H1 (cell line): ENCODE measurements around the gene RPTOR. TPM values are rescaled to one million over a fixed set of nuclear protein-coding genes. Genes with fewer than 3 reads are reported as not detected.
A peak's percentile ranks its signal among the peaks of the same experiment; 100 is the strongest.

Source experiments
- CTCF ChIA-PET: fragments of 300-600 bp; sonication (Branson Sonifier 250); formaldehyde crosslinking; loops from one replicate; lab custom pipeline; 2021; ENCODE audit not compliant: partially characterized antibody; lab: Charles Lee
- POLR2A ChIA-PET: fragments of 300-600 bp; sonication (Branson Sonifier 250); formaldehyde crosslinking; loops from one replicate; lab custom pipeline; 2021; ENCODE audit warnings: inconsistent platforms; ENCODE audit not compliant: partially characterized antibody; lab: Charles Lee
- DNase-seq, 2 experiments: peaks; one replicate each; pipeline versions ENCODE4 v3.0.0 to v3.0.0-alpha.2; 2010 to 2022; ENCODE audit warnings: low spot score in 2 of 2, low read depth in 1 of 2, mixed read lengths in 1 of 2
- FAIRE-seq: peaks from 2 replicates; lab custom pipeline; 2011; peaks lifted over from hg19 to GRCh38; lab: Jason Lieb, UNC
- H2AFZ ChIP-seq: 2 replicates; pipeline ENCODE4 v1.8.1; 2012; ENCODE audit warnings: low read length, inconsistent platforms
- H2AK5ac ChIP-seq: 2 replicates; pipeline ENCODE4 v1.6.1; 2013; ENCODE audit warnings: low read depth, low read length
- H2BK120ac ChIP-seq: replicated peaks from 2 replicates; pipeline ENCODE3; 2013; ENCODE audit warnings: low read depth, low read length, inconsistent platforms
- H2BK12ac ChIP-seq: 2 replicates; pipeline ENCODE4 v1.6.1; 2013; ENCODE audit warnings: low read depth, low read length
- H2BK15ac ChIP-seq: 2 replicates; pipeline ENCODE4 v1.6.1; 2013; ENCODE audit warnings: low read length
- H2BK20ac ChIP-seq: 2 replicates; pipeline ENCODE4 v1.6.1; 2013; ENCODE audit warnings: low read length
- H2BK5ac ChIP-seq: 2 replicates; pipeline ENCODE4 v1.6.1; 2013; ENCODE audit warnings: low read depth, low read length
- H3K14ac ChIP-seq: 2 replicates; pipeline ENCODE4 v1.6.1; 2013; ENCODE audit warnings: inconsistent platforms; ENCODE audit not compliant: insufficient read length
- H3K18ac ChIP-seq: 2 replicates; pipeline ENCODE4 v1.6.1; 2013; ENCODE audit warnings: low read length; ENCODE audit errors: extremely low read depth
- H3K23ac ChIP-seq: 2 replicates; pipeline ENCODE4 v1.6.1; 2013; ENCODE audit warnings: inconsistent platforms; ENCODE audit not compliant: insufficient read length
- H3K23me2 ChIP-seq: 2 replicates; pipeline ENCODE4 v1.6.1; 2013; ENCODE audit warnings: low read depth, low read length
- H3K27ac ChIP-seq: 2 replicates; pipeline ENCODE4 v1.6.1; 2011; ENCODE audit warnings: low read depth, low read length, inconsistent platforms
- H3K27me3 ChIP-seq, 4 experiments: replicated peaks in 1 of 4; 1 replicate in 1 of 4; 2 replicates in 3 of 4; pipeline versions ENCODE4 v1.6.1 to v1.8.1; 2011 to 2013; ENCODE audit warnings: low read length in 3 of 4, mild to moderate bottlenecking in 3 of 4, inconsistent platforms in 2 of 4, mixed read lengths in 2 of 4, moderate library complexity in 1 of 4; ENCODE audit not compliant: control insufficient read depth in 3 of 4, insufficient read depth in 3 of 4; ENCODE audit errors: extremely low read depth in 1 of 4
- H3K36me3 ChIP-seq, 4 experiments: 2 replicates each; pipeline versions ENCODE4 v1.6.1 to v1.8.1; 2011 to 2013; ENCODE audit warnings: mild to moderate bottlenecking in 4 of 4, low read length in 3 of 4, moderate library complexity in 2 of 4, control low read depth in 1 of 4, inconsistent platforms in 1 of 4; ENCODE audit not compliant: insufficient read depth in 4 of 4, control insufficient read depth in 2 of 4
- H3K4ac ChIP-seq: replicated peaks from 2 replicates; pipeline ENCODE3; 2013; ENCODE audit warnings: low read length, low read depth, mixed read lengths, inconsistent platforms; ENCODE audit not compliant: insufficient read length
- H3K4me1 ChIP-seq, 4 experiments: replicated peaks in 1 of 4; 1 replicate in 1 of 4; 2 replicates in 3 of 4; pipeline versions ENCODE4 v1.6.1 to v1.8.1; 2011 to 2013; ENCODE audit warnings: low read length in 3 of 4, inconsistent platforms in 2 of 4, mixed read lengths in 1 of 4; ENCODE audit not compliant: insufficient read depth in 4 of 4, control insufficient read depth in 3 of 4
- H3K4me2 ChIP-seq, 2 experiments: 2 replicates each; pipeline versions ENCODE4 v1.6.1 to v1.8.1; 2011 to 2013; ENCODE audit warnings: low read depth in 2 of 2, low read length in 2 of 2, control low read depth in 1 of 2, inconsistent platforms in 1 of 2, mild to moderate bottlenecking in 1 of 2; ENCODE audit not compliant: insufficient read depth in 1 of 2
- H3K4me3 ChIP-seq, 4 experiments: fragments of 200-600, 300-600 bp in 1 of 4; sonication (generic), shearing (Covaris generic), sonication (Bioruptor Twin) in 1 of 4; 2 replicates each; pipeline versions ENCODE4 v1.5.1 to v1.8.1; 2011 to 2016; ENCODE audit warnings: low read length in 4 of 4, low read depth in 3 of 4, control low read depth in 2 of 4, inconsistent platforms in 2 of 4, mild to moderate bottlenecking in 2 of 4, mixed read lengths in 1 of 4, moderate library complexity in 1 of 4; ENCODE audit not compliant: insufficient read depth in 2 of 4; ENCODE audit errors: extremely low read depth in 1 of 4
- H3K56ac ChIP-seq: replicated peaks from 2 replicates; pipeline ENCODE3; 2013; ENCODE audit warnings: low read depth, mild to moderate bottlenecking, mixed read lengths, low read length, inconsistent platforms; ENCODE audit not compliant: insufficient read length
- H3K79me1 ChIP-seq: 2 replicates; pipeline ENCODE4 v1.6.1; 2013; ENCODE audit warnings: low read depth, low read length, control low read depth
- H3K79me2 ChIP-seq, 2 experiments: 2 replicates each; pipeline versions ENCODE4 v1.6.1 to v1.8.1; 2012 to 2013; ENCODE audit warnings: low read length in 2 of 2, mild to moderate bottlenecking in 2 of 2, inconsistent platforms in 1 of 2; ENCODE audit not compliant: insufficient read depth in 2 of 2, control insufficient read depth in 1 of 2
- H3K9ac ChIP-seq, 4 experiments: replicated peaks in 1 of 4; 1 replicate in 1 of 4; 2 replicates in 3 of 4; pipeline versions ENCODE4 v1.6.1 to v1.8.1; 2011 to 2013; ENCODE audit warnings: low read depth in 3 of 4, low read length in 3 of 4, control low read depth in 2 of 4, mild to moderate bottlenecking in 2 of 4, moderate library complexity in 2 of 4, inconsistent platforms in 1 of 4; ENCODE audit errors: extremely low read depth in 1 of 4
- H3K9me3 ChIP-seq, 2 experiments: 2 replicates each; pipeline versions ENCODE4 v1.6.1 to v1.8.1; 2012 to 2013; ENCODE audit warnings: mild to moderate bottlenecking in 2 of 2, moderate library complexity in 2 of 2, control low read depth in 1 of 2, inconsistent platforms in 1 of 2, low read depth in 1 of 2, low read length in 1 of 2, mixed read lengths in 1 of 2; ENCODE audit not compliant: insufficient read depth in 2 of 2
- H4K20me1 ChIP-seq, 2 experiments: replicated peaks in 1 of 2; 2 replicates each; pipeline versions ENCODE3 to v1.8.1; 2011 to 2013; ENCODE audit warnings: inconsistent platforms in 2 of 2, low read length in 2 of 2, mild to moderate bottlenecking in 1 of 2; ENCODE audit not compliant: insufficient read depth in 2 of 2, control insufficient read depth in 1 of 2
- H4K5ac ChIP-seq: 2 replicates; pipeline ENCODE4 v1.6.1; 2013; ENCODE audit warnings: low read length, low read depth, mixed read lengths, inconsistent platforms; ENCODE audit not compliant: insufficient read length
- H4K8ac ChIP-seq: 2 replicates; pipeline ENCODE4 v1.8.0; 2013; ENCODE audit warnings: mild to moderate bottlenecking, moderate library complexity, low read length, inconsistent platforms; ENCODE audit not compliant: insufficient read depth; ENCODE audit errors: extremely low read depth
- H4K91ac ChIP-seq: replicated peaks from 2 replicates; pipeline ENCODE3; 2013; ENCODE audit warnings: low read length, mixed read lengths, inconsistent platforms; ENCODE audit not compliant: insufficient read length
- KDM5A ChIP-seq: fragments of 200-600 bp; IDR thresholded peaks from 2 replicates; pipeline ENCODE4 v1.7.1; 2012; ENCODE audit warnings: mild to moderate bottlenecking, low read length, inconsistent platforms, mixed read lengths
- WGBS, 2 experiments: shearing (Covaris generic) in 1 of 2; methylation state at CpG; one replicate each; pipeline versions ENCODE4 v1.1.6 to v1.1.7; 2013 to 2015; ENCODE audit warnings: low lambda C conversion rate in 2 of 2, mixed read lengths in 2 of 2, inconsistent platforms in 1 of 2, low coverage in 1 of 2, missing lambda C conversion rate in 1 of 2; ENCODE audit not compliant: insufficient replicate concordance in 2 of 2, insufficient coverage in 1 of 2, insufficient read length in 1 of 2; ENCODE audit errors: extremely low coverage in 1 of 2, missing lambda C conversion rate in 1 of 2; 5-methylcytosine and 5-hydroxymethylcytosine counted together
- polyA plus RNA-seq, 7 experiments: library from polyadenylated mRNA; depleted of rRNA in 3 of 7; stranded (reverse) in 5 of 7; unstranded in 2 of 7; fragments of >200 nt in 5 of 7; fragments of 200-250 nt in 2 of 7; gene quantifications; 1 replicate in 5 of 7; 2 replicates in 1 of 7; 4 replicates in 1 of 7; pipeline versions ENCODE4 v1.2.1 to v1.2.3, GENCODE V29; 2011 to 2013; ENCODE audit warnings: missing spikeins in 2 of 7, mixed read lengths in 2 of 7
- total RNA-seq: library from RNA; stranded (reverse); fragmentation: NEBNext Ultra II Directional; extraction: Animal tissue kit (Norgen Biotek cat#: 25700); gene quantifications from 2 replicates; pipeline ENCODE4 v1.2.1, GENCODE V29; 2021
- TF ChIP-seq, protein P1 (sequence below), 3 experiments: IDR thresholded peaks; 1 replicate in 2 of 3; 2 replicates in 1 of 3; pipeline versions ENCODE4 v1.5.1 to v1.6.1; 2011; ENCODE audit warnings: low read length in 3 of 3, mild to moderate bottlenecking in 3 of 3, inconsistent platforms in 2 of 3, low read depth in 1 of 3, moderate library complexity in 1 of 3; ENCODE audit not compliant: insufficient read depth in 1 of 3; ENCODE audit errors: control extremely low read depth in 1 of 3
- TF ChIP-seq, protein P2 (sequence below): IDR thresholded peaks from 2 replicates; pipeline ENCODE4 v1.6.1; 2012; ENCODE audit warnings: inconsistent platforms

Gene RPTOR
- total and polyA plus RNA-seq, 2 of the 8 experiments (the other 6 are each of a cell fraction or from before 2014, with no cell fraction given): 6.9 to 28.7 TPM

DNA sequence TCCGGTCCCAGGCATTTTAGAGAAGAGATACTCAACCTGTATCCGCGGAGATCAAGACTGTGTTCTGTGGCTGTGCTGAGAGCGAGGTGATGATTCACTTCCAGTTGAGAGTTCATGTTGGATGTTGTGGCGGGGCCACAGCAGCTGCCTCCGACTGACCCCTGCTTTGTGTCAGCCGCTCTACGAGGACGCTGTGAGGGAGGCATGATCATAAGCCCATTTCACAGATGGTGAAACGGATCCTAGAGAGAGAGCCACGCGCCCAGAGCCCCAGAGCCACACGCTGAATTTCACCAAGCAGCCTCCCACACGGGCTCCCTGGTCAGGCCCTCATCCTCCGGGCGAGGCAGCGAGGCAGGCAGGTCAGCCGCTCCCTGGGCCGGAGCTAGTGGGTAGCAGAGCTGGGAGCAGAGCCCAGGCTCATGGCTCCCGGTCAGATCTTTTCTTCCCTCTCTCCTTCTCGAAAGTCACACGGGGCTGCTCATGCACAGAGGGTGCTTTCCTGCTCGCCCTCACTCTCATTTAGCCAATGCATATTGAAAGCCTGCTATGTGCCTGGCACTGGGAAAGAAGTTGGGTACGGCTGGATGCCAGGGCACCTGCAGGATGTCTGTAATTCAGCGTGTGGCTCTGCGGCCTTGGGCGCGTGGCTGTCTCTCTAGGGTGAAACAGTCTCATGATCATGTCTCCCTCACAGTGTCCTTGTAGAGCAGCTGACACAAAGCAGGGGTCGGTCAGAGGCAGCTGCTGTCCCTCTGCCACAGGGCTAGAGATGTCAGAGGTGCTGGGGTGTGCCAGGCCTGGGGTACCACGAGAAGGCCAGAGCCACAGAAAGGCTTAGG is 291.4 kb downstream of the RPTOR start:
- no peak overlapping the region for H2BK20ac ChIP-seq
- no peak overlapping the region for H3K9ac ChIP-seq
- no peak overlapping the region for H3K23ac ChIP-seq
- no peak overlapping the region for H3K14ac ChIP-seq
- TF ChIP-seq, protein P1, sequence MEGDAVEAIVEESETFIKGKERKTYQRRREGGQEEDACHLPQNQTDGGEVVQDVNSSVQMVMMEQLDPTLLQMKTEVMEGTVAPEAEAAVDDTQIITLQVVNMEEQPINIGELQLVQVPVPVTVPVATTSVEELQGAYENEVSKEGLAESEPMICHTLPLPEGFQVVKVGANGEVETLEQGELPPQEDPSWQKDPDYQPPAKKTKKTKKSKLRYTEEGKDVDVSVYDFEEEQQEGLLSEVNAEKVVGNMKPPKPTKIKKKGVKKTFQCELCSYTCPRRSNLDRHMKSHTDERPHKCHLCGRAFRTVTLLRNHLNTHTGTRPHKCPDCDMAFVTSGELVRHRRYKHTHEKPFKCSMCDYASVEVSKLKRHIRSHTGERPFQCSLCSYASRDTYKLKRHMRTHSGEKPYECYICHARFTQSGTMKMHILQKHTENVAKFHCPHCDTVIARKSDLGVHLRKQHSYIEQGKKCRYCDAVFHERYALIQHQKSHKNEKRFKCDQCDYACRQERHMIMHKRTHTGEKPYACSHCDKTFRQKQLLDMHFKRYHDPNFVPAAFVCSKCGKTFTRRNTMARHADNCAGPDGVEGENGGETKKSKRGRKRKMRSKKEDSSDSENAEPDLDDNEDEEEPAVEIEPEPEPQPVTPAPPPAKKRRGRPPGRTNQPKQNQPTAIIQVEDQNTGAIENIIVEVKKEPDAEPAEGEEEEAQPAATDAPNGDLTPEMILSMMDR (IDR thresholded peaks at IDR 0.05; ENCODE audit: control extremely low read depth in 1 of 3, insufficient read depth in 1 of 3, low read depth in 1 of 3, low read length in 3 of 3): no peak
- no peak for TF ChIP-seq KDM5A
- TF ChIP-seq, protein P2, sequence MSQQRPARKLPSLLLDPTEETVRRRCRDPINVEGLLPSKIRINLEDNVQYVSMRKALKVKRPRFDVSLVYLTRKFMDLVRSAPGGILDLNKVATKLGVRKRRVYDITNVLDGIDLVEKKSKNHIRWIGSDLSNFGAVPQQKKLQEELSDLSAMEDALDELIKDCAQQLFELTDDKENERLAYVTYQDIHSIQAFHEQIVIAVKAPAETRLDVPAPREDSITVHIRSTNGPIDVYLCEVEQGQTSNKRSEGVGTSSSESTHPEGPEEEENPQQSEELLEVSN: no peak
- TF ChIP-seq, all 59 proteins: peak for 0
- Histone ChIP-seq H3K56ac (no peak overlapping the region), H3K4ac (no peak overlapping the region), H3K36me3 (no peaks in the 10 kb centered on the region; a peak in 2 of 8 replicates), H3K4me2 (no peak overlapping the region), H3K4me3 (no peak overlapping the region), H3K27me3 (no peaks in the 10 kb centered on the region), H2BK120ac (no peak overlapping the region), H4K5ac (no peak overlapping the region), H2BK15ac (0 out of 2 replicates have a peak overlapping the region, but pooled peaks have one; percentile 29), H4K20me1 (no peaks in the 10 kb centered on the region), H4K91ac (no peak overlapping the region), H3K79me1 (no peaks in the 10 kb centered on the region), H3K23me2 (no peaks in the 10 kb centered on the region), H3K27ac (no peak overlapping the region), H4K8ac (peak overlapping the region; percentile 84), H3K79me2 (no peaks in the 10 kb centered on the region), H3K9me3 (peaks cover 0 to 7% of the 10 kb centered on the region in 2 experiments; a peak in 1 of 4 replicates), H3K18ac (no peak overlapping the region), H2BK5ac (peak overlapping the region; percentile 35), H2BK12ac (0 out of 2 replicates have a peak overlapping the region, but pooled peaks have one; percentile 17), H3K4me1 (peaks cover 4 to 21% (median 9%) of the 10 kb centered on the region in 4 experiments; a peak in 6 of 7 replicates), H2AK5ac (no peak overlapping the region), H2AFZ (no peak overlapping the region)
- FAIRE-seq (no peak), DNase-seq (no peak)
- ChIA-PET POLR2A (interaction anchor here (0.9 kb wide), 1 partner anchor 291 kb away, joined by 3 read pairs; no protein-coding TSS in a partner anchor), CTCF (interaction anchor here (1.0 to 1.4 kb wide), 3 partner anchors 9 to 63 kb away, joined by 3 to 5 read pairs (median 4); no protein-coding TSS in a partner anchor)
- WGBS, 2 experiments: 87% methylated on average over 29 of the region's 30 CpGs; no CpG with 5 or more reads in 1 of the 2 experiments
